B cell (primary cell): Measurements from ENCODE around the gene OPN1SW.

ENCODE experiments used
- EZH2 ChIP-seq: IDR thresholded peaks from 2 replicates; pipeline ENCODE4 v1.6.1; 2012; ENCODE audit warnings: borderline replicate concordance, low read depth, mild to moderate bottlenecking, moderate library complexity, low read length; ENCODE audit not compliant: insufficient read depth, poor library complexity, severe bottlenecking
- TF ChIP-seq, protein P1 (sequence below): fragments of 200-600 bp; IDR thresholded peaks from one replicate; pipeline ENCODE4 v1.8.0; 2022; ENCODE audit warnings: antibody characterized with exemption, mild to moderate bottlenecking

DNA sequence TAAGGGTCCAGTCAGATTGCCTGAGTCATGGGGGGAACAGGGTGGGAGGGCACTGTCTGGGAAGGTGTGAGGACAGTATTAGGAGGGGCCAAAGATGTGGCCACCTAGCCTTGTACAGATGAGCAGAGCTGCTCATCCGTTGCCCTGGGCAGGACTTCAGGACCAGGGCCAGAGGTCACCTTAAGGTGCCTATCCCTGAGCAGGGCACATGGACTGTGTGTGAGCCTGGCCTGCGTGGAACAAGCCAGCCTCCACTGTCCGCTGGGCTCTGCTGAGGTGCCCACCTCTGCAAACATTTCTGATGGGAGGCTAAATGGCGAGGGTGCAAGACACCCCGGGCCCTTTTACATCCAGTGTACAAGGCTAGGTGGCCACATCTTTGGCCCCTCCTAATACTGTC, 3.4 kb upstream of the OPN1SW start:
- TF ChIP-seq, protein P1, sequence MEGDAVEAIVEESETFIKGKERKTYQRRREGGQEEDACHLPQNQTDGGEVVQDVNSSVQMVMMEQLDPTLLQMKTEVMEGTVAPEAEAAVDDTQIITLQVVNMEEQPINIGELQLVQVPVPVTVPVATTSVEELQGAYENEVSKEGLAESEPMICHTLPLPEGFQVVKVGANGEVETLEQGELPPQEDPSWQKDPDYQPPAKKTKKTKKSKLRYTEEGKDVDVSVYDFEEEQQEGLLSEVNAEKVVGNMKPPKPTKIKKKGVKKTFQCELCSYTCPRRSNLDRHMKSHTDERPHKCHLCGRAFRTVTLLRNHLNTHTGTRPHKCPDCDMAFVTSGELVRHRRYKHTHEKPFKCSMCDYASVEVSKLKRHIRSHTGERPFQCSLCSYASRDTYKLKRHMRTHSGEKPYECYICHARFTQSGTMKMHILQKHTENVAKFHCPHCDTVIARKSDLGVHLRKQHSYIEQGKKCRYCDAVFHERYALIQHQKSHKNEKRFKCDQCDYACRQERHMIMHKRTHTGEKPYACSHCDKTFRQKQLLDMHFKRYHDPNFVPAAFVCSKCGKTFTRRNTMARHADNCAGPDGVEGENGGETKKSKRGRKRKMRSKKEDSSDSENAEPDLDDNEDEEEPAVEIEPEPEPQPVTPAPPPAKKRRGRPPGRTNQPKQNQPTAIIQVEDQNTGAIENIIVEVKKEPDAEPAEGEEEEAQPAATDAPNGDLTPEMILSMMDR, result no peak
- TF ChIP-seq EZH2, result no peak
